Endothelial cell of umbilical vein (primary cell): ENCODE measurements around the gene TMEM106C.

Experiments
- EZH2 ChIP-seq: IDR thresholded peaks from 2 replicates; pipeline ENCODE4 v1.6.1; 2012; ENCODE audit warnings: borderline replicate concordance, low read depth, mild to moderate bottlenecking, moderate library complexity, low read length, inconsistent platforms; ENCODE audit not compliant: severe bottlenecking
- POLR2A ChIP-seq: IDR thresholded peaks from 2 replicates; pipeline ENCODE4 v1.6.1; 2012; ENCODE audit warnings: low read depth, mild to moderate bottlenecking, control low read depth, low read length
- TF ChIP-seq, protein P1 (sequence below), 2 donors: IDR thresholded peaks; 1 replicate in 1 of 2; 2 replicates in 1 of 2; pipeline ENCODE4 v1.5.1; 2011; ENCODE audit warnings: low read length in 2 of 2, mild to moderate bottlenecking in 2 of 2, moderate library complexity in 2 of 2, control low read depth in 1 of 2, inconsistent platforms in 1 of 2, low read depth in 1 of 2; ENCODE audit not compliant: insufficient read depth in 1 of 2; ENCODE audit errors: extremely low read depth in 1 of 2

DNA sequence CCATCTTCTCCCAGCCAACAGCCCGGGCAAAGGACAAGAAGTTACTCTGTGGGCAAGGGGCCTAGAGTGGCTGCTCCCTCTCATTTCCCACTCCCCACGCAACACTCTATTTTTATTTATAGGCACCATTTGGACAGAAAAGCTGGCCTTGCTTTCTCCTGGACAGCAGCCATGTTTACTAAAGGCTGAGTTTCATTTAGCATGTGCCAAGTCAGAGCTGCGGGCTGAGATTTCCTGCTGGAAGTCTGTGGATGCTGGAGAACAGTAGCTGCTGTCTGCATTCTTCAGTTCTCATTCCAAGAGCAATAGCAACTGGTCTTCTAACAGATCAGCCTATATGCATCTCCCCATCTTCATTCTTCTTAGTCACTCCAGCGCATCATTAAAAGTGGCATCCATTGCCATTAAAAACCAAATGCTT lies 32.6 kb downstream of the TMEM106C start:
- no peak for TF ChIP-seq EZH2
- no peak for TF ChIP-seq POLR2A
- TF ChIP-seq, protein P1, sequence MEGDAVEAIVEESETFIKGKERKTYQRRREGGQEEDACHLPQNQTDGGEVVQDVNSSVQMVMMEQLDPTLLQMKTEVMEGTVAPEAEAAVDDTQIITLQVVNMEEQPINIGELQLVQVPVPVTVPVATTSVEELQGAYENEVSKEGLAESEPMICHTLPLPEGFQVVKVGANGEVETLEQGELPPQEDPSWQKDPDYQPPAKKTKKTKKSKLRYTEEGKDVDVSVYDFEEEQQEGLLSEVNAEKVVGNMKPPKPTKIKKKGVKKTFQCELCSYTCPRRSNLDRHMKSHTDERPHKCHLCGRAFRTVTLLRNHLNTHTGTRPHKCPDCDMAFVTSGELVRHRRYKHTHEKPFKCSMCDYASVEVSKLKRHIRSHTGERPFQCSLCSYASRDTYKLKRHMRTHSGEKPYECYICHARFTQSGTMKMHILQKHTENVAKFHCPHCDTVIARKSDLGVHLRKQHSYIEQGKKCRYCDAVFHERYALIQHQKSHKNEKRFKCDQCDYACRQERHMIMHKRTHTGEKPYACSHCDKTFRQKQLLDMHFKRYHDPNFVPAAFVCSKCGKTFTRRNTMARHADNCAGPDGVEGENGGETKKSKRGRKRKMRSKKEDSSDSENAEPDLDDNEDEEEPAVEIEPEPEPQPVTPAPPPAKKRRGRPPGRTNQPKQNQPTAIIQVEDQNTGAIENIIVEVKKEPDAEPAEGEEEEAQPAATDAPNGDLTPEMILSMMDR (IDR thresholded peaks at IDR 0.05; ENCODE audit: extremely low read depth in 1 of 2, insufficient read depth in 1 of 2, low read depth in 1 of 2, low read length in 2 of 2) = no peak
